Sigmoid colon (tissue), 7 donors: Measurements from ENCODE around the gene KIAA0586. TPM values are rescaled to one million over a fixed set of nuclear protein-coding genes. Genes with fewer than 3 reads are reported as not detected.
A peak's percentile ranks its signal among the peaks of the same experiment; 100 is the strongest.

Source experiments
- DNase-seq: peaks from one replicate; pipeline ENCODE4 v3.0.0-alpha.2; 2019
- H3K27ac ChIP-seq, 4 donors: fragments of 200-600 bp; sonication (generic); one replicate each; pipeline ENCODE4 v1.5.1; 2016 to 2019; ENCODE audit warnings: mild to moderate bottlenecking in 1 of 4
- H3K27me3 ChIP-seq, 3 donors: fragments of 200-600 bp; sonication (generic); one replicate each; pipeline ENCODE4 v1.5.1; 2019; ENCODE audit warnings: mild to moderate bottlenecking in 1 of 3
- H3K36me3 ChIP-seq, 4 donors: fragments of 200-600 bp; sonication (generic); one replicate each; pipeline ENCODE4 v1.5.1; 2016 to 2019
- H3K4me1 ChIP-seq, 4 donors: fragments of 200-600 bp; sonication (generic); one replicate each; pipeline ENCODE4 v1.5.1; 2017 to 2019
- H3K4me3 ChIP-seq, 4 donors: fragments of 200-600 bp; sonication (generic); one replicate each; pipeline ENCODE4 v1.5.1; 2017 to 2019; ENCODE audit warnings: mild to moderate bottlenecking in 2 of 4, moderate library complexity in 1 of 4
- H3K9me3 ChIP-seq, 4 donors: fragments of 200-600 bp in 3 of 4; sonication (generic) in 3 of 4; one replicate each; pipeline versions ENCODE4 v1.5.1 to v1.6.1; 2013 to 2019
- EP300 ChIP-seq, 4 donors: sonication (generic); formaldehyde crosslinking; IDR thresholded peaks; one replicate each; pipeline ENCODE4 v1.6.1; 2017; ENCODE audit warnings: antibody characterized with exemption in 4 of 4
- POLR2A ChIP-seq, 2 donors: fragments of 450-650 bp; IDR thresholded peaks; one replicate each; pipeline ENCODE4 v1.6.1; 2016; ENCODE audit warnings: antibody characterized with exemption in 2 of 2, mild to moderate bottlenecking in 2 of 2, moderate library complexity in 2 of 2
- POLR2AphosphoS5 ChIP-seq, 4 donors: sonication (generic); formaldehyde crosslinking; IDR thresholded peaks; one replicate each; pipeline ENCODE4 v1.6.1; 2017; ENCODE audit warnings: antibody characterized with exemption in 4 of 4
- WGBS, 2 donors: extraction: QIAGEN DNeasy Blood & Tissue Kit; methylation state at CpG; one replicate each; pipeline ENCODE4 v1.1.7; 2013; 5-methylcytosine and 5-hydroxymethylcytosine counted together
- intact Hi-C: fragments of 100-400 bp; cut with DNase I; formaldehyde crosslinking; loops from one replicate; pipeline ENCODE4 v1.15.1; 2023
- polyA plus RNA-seq, 3 donors: library from polyadenylated mRNA; stranded (reverse); fragments of 200-250 nt; gene quantifications; one replicate each; pipeline ENCODE4 v1.2.3, GENCODE V29; 2013
- total RNA-seq, 4 donors: library from RNA; depleted of rRNA; stranded (reverse); fragments of >200 nt; gene quantifications; one replicate each; pipeline ENCODE4 v1.1.0, GENCODE V29; 2016
- TF ChIP-seq, protein P1 (sequence below), 4 experiments: fragments of 450-650 bp in 3 of 4; fragments of 200-600 bp in 1 of 4; IDR thresholded peaks; one replicate each; pipeline ENCODE4 v1.5.1; 2016 to 2019; ENCODE audit warnings: antibody characterized with exemption in 4 of 4, mild to moderate bottlenecking in 3 of 4, moderate library complexity in 2 of 4
- donor health status: healthy with polysubstance abuse.
- donor health status: Bipolar disorder and iron deficiency.
- donor health status: healthy.

KIAA0586 gene
- total and polyA plus RNA-seq, 7 donors, result 2.5 to 20.2 (median 12.8) TPM

DNA sequence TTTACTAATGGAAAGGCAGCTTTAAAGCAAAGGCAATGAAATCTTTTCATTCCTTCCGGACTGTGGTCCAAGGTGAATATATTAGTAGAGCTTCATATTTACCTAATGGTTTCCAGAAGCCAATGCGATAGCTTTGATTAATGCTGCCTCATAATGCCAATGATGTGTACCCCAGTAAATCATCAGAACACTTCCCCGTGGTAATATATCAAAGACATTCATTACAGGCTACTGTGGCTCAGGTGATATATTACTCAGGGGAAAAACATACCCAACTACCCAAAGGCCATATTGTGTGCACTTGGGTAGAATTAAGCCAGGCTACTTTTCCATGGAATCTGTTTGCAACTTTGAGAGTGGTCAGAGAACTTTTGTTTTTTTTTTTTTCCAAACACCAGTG lies 140.8 kb downstream of the KIAA0586 start:
- Histone ChIP-seq H3K9me3 (no peaks in the 10 kb centered on the region), H3K27ac (no peak overlapping the region), H3K4me1 (peaks cover 0 to 41% (median 31%) of the 10 kb centered on the region in 4 donors), H3K27me3 (no peaks in the 10 kb centered on the region), H3K36me3 (no peaks in the 10 kb centered on the region), H3K4me3 (no peak overlapping the region)
- no peak for DNase-seq
- intact Hi-C loops, result loop anchor here (5.0 kb wide), 1 partner anchor 69 kb away; the partner anchor contains the start of gene DACT1
- TF ChIP-seq, protein P1, sequence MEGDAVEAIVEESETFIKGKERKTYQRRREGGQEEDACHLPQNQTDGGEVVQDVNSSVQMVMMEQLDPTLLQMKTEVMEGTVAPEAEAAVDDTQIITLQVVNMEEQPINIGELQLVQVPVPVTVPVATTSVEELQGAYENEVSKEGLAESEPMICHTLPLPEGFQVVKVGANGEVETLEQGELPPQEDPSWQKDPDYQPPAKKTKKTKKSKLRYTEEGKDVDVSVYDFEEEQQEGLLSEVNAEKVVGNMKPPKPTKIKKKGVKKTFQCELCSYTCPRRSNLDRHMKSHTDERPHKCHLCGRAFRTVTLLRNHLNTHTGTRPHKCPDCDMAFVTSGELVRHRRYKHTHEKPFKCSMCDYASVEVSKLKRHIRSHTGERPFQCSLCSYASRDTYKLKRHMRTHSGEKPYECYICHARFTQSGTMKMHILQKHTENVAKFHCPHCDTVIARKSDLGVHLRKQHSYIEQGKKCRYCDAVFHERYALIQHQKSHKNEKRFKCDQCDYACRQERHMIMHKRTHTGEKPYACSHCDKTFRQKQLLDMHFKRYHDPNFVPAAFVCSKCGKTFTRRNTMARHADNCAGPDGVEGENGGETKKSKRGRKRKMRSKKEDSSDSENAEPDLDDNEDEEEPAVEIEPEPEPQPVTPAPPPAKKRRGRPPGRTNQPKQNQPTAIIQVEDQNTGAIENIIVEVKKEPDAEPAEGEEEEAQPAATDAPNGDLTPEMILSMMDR (IDR thresholded peaks at IDR 0.05), result no peak
- TF ChIP-seq POLR2A (IDR thresholded peaks at IDR 0.05), result no peak
- TF ChIP-seq POLR2AphosphoS5 (IDR thresholded peaks at IDR 0.05), result no peak
- TF ChIP-seq EP300 (IDR thresholded peaks at IDR 0.05), result no peak
- 87 to 91% methylated on average over 3 of the region's 3 CpGs for WGBS, 2 donors

DNA sequence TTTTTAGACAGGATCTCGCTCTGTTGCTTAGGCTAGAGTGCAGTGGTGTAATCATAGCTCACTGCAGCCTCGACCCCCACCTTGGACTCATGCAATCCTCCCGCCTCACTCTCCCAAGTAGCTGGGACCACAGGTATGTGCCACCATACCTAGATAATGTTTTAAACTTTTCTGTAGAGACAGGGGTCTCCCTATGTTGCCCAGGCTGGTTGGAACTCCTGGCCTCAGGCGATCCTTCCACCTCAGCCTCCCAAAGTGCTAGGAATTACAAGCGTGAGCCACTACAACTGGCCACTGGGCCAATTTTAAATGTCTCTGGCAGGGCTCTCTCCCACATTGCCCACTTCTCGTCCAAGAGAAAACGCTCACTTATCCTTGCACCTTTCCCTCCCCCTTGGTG lies 143.7 kb downstream of the KIAA0586 start:
- Histone ChIP-seq H3K4me1 (peaks cover 0 to 32% (median 24%) of the 10 kb centered on the region in 4 donors), H3K36me3 (no peaks in the 10 kb centered on the region), H3K9me3 (no peaks in the 10 kb centered on the region), H3K4me3 (no peak overlapping the region), H3K27me3 (no peaks in the 10 kb centered on the region), H3K27ac (peak overlapping the region in 3 of 4 donors; percentile 66 to 80 (median 74))
- TF ChIP-seq, protein P1 (IDR thresholded peaks at IDR 0.05), result no peak
- TF ChIP-seq EP300 (IDR thresholded peaks at IDR 0.05), result no peak
- TF ChIP-seq POLR2A (IDR thresholded peaks at IDR 0.05), result no peak
- no peak for TF ChIP-seq POLR2AphosphoS5 (IDR thresholded peaks at IDR 0.05)
- 96 to 97% methylated on average over 7 of the region's 7 CpGs for WGBS, 2 donors
- intact Hi-C loops, result no loop called here
- no peak for DNase-seq

DNA sequence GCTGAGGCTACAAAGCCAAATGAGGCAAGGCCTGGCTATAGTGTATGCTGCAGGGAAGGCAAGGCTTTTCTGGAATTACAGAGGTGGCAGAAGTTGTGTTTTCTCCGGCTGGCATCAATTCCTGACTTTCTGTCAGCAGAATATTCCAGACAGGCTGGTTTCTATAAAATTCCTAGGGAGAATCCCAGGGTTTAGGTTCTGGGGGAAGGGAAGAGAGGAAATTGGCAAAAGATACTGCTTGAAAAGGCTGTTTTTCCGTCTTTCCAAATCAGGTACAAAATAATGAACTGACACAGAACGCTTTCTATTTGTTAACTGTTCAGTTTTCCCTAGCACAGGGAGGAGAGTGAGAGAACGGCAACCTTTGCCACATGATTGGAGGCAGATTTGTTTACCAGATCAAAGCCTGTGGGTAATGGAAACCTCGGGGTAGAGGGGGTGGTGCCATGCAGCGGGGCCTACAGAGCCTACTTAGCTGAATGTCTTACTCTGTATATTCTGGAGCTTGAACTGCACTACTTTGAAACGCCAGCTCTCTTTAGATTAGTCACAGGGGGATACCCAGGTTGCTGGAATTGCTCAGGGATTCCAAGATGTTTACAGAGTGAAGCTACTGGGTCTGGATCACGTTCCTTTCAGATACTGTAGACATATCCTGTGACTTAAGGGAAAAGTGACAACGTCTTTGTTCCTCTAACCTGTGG lies 144.4 kb downstream of the KIAA0586 start:
- peak in 1 of 4 donors; percentile 13 for TF ChIP-seq POLR2AphosphoS5 (IDR thresholded peaks at IDR 0.05)
- TF ChIP-seq, protein P1 (IDR thresholded peaks at IDR 0.05), result no peak
- Histone ChIP-seq H3K4me1 (peaks cover 0 to 25% (median 21%) of the 10 kb centered on the region in 4 donors), H3K36me3 (no peaks in the 10 kb centered on the region), H3K4me3 (no peak overlapping the region), H3K27me3 (no peaks in the 10 kb centered on the region), H3K27ac (peak overlapping the region in 3 of 4 donors; percentile 66 to 80 (median 74)), H3K9me3 (no peaks in the 10 kb centered on the region)
- WGBS, 2 donors, result 54 to 63% methylated on average over 9 of the region's 9 CpGs
- DNase-seq, result no peak
- intact Hi-C loops, result no loop called here

DNA sequence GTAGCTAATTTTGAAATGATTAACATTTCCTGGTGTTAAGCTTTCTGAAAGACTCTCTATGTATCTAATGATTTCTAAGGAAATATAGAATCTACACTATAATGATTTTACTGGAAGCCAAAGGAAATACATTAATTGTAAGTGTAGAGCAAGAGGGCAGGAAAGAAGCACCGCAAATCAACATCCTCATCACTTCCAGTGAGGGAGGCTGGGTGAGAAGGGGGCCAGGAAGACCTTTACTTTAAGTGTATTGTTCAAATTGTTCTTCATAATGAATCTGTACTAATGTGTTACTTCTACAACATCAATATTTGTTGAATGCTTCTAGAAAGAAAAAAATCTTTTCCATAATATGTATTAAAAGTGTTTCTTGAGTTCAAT lies 144.9 kb downstream of the KIAA0586 start:
- H3K9me3 ChIP-seq, result no peaks in the 10 kb centered on the region
- intact Hi-C loops, result no loop called here
- H3K4me1 ChIP-seq, result peaks cover 0 to 25% (median 20%) of the 10 kb centered on the region in 4 donors
- no peak overlapping the region for H3K4me3 ChIP-seq
- no peaks in the 10 kb centered on the region for H3K36me3 ChIP-seq
- WGBS, 2 donors, result 84 to 87% methylated on average over 1 of the region's 1 CpG
- TF ChIP-seq EP300 (IDR thresholded peaks at IDR 0.05) (no peak), POLR2AphosphoS5 (IDR thresholded peaks at IDR 0.05) (no peak), POLR2A (IDR thresholded peaks at IDR 0.05) (no peak)
- TF ChIP-seq, protein P1 (IDR thresholded peaks at IDR 0.05), result no peak
- H3K27me3 ChIP-seq, result no peaks in the 10 kb centered on the region
- no peak for DNase-seq
- peak overlapping the region in 3 of 4 donors; percentile 66 to 80 (median 74) for H3K27ac ChIP-seq
